HG03066 (cell line): ENCODE results near the gene GPR158.

Experiments used
- ATAC-seq: cut with Tn5 transposase; IDR thresholded peaks from one replicate; pipeline ENCODE4 v1.9.1; 2021; ENCODE audit warnings: low read depth; ENCODE audit not compliant: unreplicated experiment

GPR158 gene

GRCh38 chr10:25555865-25556264, 381.1 kb downstream of the GPR158 start:
- ATAC-seq: no peak

- ATAC-seq: no peak
Observed at GRCh38 chr10:25556457-25556856, 381.7 kb downstream of the GPR158 start.

GRCh38 chr10:25557136-25557535, 382.3 kb downstream of the GPR158 start:
- no peak for ATAC-seq

- ATAC-seq: no peak
Observed at GRCh38 chr10:25561758-25562157, 387.0 kb downstream of the GPR158 start.

- ATAC-seq: no peak
Observed at GRCh38 chr10:25562547-25562946, 387.7 kb downstream of the GPR158 start.

- ATAC-seq: no peak
Observed at GRCh38 chr10:25564351-25564750, 389.6 kb downstream of the GPR158 start.

GRCh38 chr10:25565570-25565969, 390.8 kb downstream of the GPR158 start:
- no peak for ATAC-seq

GRCh38 chr10:25573316-25573715, 398.5 kb downstream of the GPR158 start:
- no peak for ATAC-seq

GRCh38 chr10:25575343-25575742, 400.5 kb downstream of the GPR158 start:
- no peak for ATAC-seq

- no peak for ATAC-seq
Observed at GRCh38 chr10:25578061-25578460, 403.3 kb downstream of the GPR158 start.

GRCh38 chr10:25582961-25583360, 408.2 kb downstream of the GPR158 start:
- ATAC-seq: no peak

GRCh38 chr10:25600651-25601050, 425.9 kb downstream of the GPR158 start:
- ATAC-seq: no peak

GRCh38 chr10:25604591-25604990, 429.8 kb downstream of the GPR158 start:
- ATAC-seq: no peak

- ATAC-seq: no peak
Observed at GRCh38 chr10:25614652-25615051, 439.9 kb downstream of the GPR158 start.

- no peak for ATAC-seq
Observed at GRCh38 chr10:25615926-25616325, 441.1 kb downstream of the GPR158 start.

GRCh38 chr10:25616903-25617592, 442.2 kb downstream of the GPR158 start:
- no peak for ATAC-seq

GRCh38 chr10:25627606-25628005, 452.8 kb downstream of the GPR158 start:
- ATAC-seq: no peak

GRCh38 chr10:25629333-25629732, 454.5 kb downstream of the GPR158 start:
- no peak for ATAC-seq

GRCh38 chr10:25631471-25631870, 456.7 kb downstream of the GPR158 start:
- no peak for ATAC-seq

GRCh38 chr10:25632802-25633201, 458.0 kb downstream of the GPR158 start:
- ATAC-seq: no peak

- ATAC-seq: no peak
Observed at GRCh38 chr10:25633542-25633941, 458.7 kb downstream of the GPR158 start.

- no peak for ATAC-seq
Observed at GRCh38 chr10:25639646-25640045, 464.8 kb downstream of the GPR158 start.

- ATAC-seq: no peak
Observed at GRCh38 chr10:25641595-25641994, 466.8 kb downstream of the GPR158 start.
